Measurements from ENCODE around the gene GFRA1. TPM values are rescaled to one million over a fixed set of nuclear protein-coding genes. Genes with fewer than 3 reads are reported as not detected.

The GFRA1 gene
- total RNA-seq, 4 donors from 2014 or later = 21.0 to 62.5 (median 59.3) TPM

- no peaks in the 10 kb centered on the region for H3K36me3 ChIP-seq
- no peak overlapping the region for H3K27ac ChIP-seq
- no peaks in the 10 kb centered on the region for H3K9me3 ChIP-seq
- no peaks in the 10 kb centered on the region for H3K4me1 ChIP-seq
- 85 to 89% methylated on average over 9 to 13 of the region's 18 CpGs for WGBS, 2 donors (ENCODE audit: low coverage in 1 of 2)
- TF ChIP-seq POLR2AphosphoS5 (IDR thresholded peaks at IDR 0.05) (no peak), CTCF (IDR thresholded peaks at IDR 0.05) (no peak), EP300 (IDR thresholded peaks at IDR 0.05) (no peak), POLR2A (IDR thresholded peaks at IDR 0.05) (no peak)
- H3K27me3 ChIP-seq = no peaks in the 10 kb centered on the region
- ATAC-seq = no peak
- H3K4me3 ChIP-seq = no peak overlapping the region
Measured at GRCh38 chr10:116163333-116164131, 109.5 kb downstream of the GFRA1 start.

- Histone ChIP-seq H3K36me3 (no peaks in the 10 kb centered on the region), H3K4me1 (no peaks in the 10 kb centered on the region), H3K27me3 (no peaks in the 10 kb centered on the region), H3K27ac (no peak overlapping the region), H3K4me3 (no peak overlapping the region), H3K9me3 (no peaks in the 10 kb centered on the region)
- WGBS, 2 donors (ENCODE audit: low coverage in 1 of 2) = 90 to 94% methylated on average over 3 to 4 of the region's 4 CpGs
- ATAC-seq = no peak
- TF ChIP-seq EP300 (IDR thresholded peaks at IDR 0.05) (no peak), POLR2A (IDR thresholded peaks at IDR 0.05) (no peak), CTCF (IDR thresholded peaks at IDR 0.05) (no peak), POLR2AphosphoS5 (IDR thresholded peaks at IDR 0.05) (no peak)
Measured at GRCh38 chr10:116162851-116163250, 110.2 kb downstream of the GFRA1 start.

- TF ChIP-seq EP300 (IDR thresholded peaks at IDR 0.05) = no peak
- TF ChIP-seq POLR2AphosphoS5 (IDR thresholded peaks at IDR 0.05) = no peak
- no peak for TF ChIP-seq CTCF (IDR thresholded peaks at IDR 0.05)
- TF ChIP-seq POLR2A (IDR thresholded peaks at IDR 0.05) = no peak
- no peaks in the 10 kb centered on the region for H3K4me1 ChIP-seq
- WGBS, 2 donors (ENCODE audit: low coverage in 1 of 2) = 76 to 100% methylated on average over 1 to 2 of the region's 2 CpGs
- H3K27me3 ChIP-seq = no peaks in the 10 kb centered on the region
- no peaks in the 10 kb centered on the region for H3K36me3 ChIP-seq
- H3K9me3 ChIP-seq = no peaks in the 10 kb centered on the region
- no peak overlapping the region for H3K27ac ChIP-seq
- ATAC-seq = no peak
- H3K4me3 ChIP-seq = no peak overlapping the region
Measured at GRCh38 chr10:116160271-116160670, 112.7 kb downstream of the GFRA1 start.

- Histone ChIP-seq H3K27me3 (no peaks in the 10 kb centered on the region), H3K36me3 (no peaks in the 10 kb centered on the region), H3K9me3 (no peaks in the 10 kb centered on the region), H3K4me1 (no peaks in the 10 kb centered on the region), H3K27ac (no peak overlapping the region), H3K4me3 (no peak overlapping the region)
- no peak for ATAC-seq
- TF ChIP-seq POLR2A (IDR thresholded peaks at IDR 0.05) = no peak
- no peak for TF ChIP-seq POLR2AphosphoS5 (IDR thresholded peaks at IDR 0.05)
- TF ChIP-seq CTCF (IDR thresholded peaks at IDR 0.05) = no peak
- no peak for TF ChIP-seq EP300 (IDR thresholded peaks at IDR 0.05)
- WGBS, 2 donors (ENCODE audit: low coverage in 1 of 2) = 100% methylated on average over 1 of the region's 2 CpGs
Measured at GRCh38 chr10:116159197-116159596, 113.8 kb downstream of the GFRA1 start.

GRCh38 chr10:116158036-116158435 is 115.0 kb downstream of the GFRA1 start:
- no peaks in the 10 kb centered on the region for H3K4me1 ChIP-seq
- WGBS, 2 donors (ENCODE audit: low coverage in 1 of 2) = 100% methylated on average over 1 of the region's 2 CpGs; no CpG with 5 or more reads in 1 of the 2 donors
- no peaks in the 10 kb centered on the region for H3K36me3 ChIP-seq
- H3K27me3 ChIP-seq = no peaks in the 10 kb centered on the region
- TF ChIP-seq POLR2AphosphoS5 (IDR thresholded peaks at IDR 0.05) (no peak), POLR2A (IDR thresholded peaks at IDR 0.05) (no peak), CTCF (IDR thresholded peaks at IDR 0.05) (no peak), EP300 (IDR thresholded peaks at IDR 0.05) (no peak)
- H3K27ac ChIP-seq = no peak overlapping the region
- no peak overlapping the region for H3K4me3 ChIP-seq
- no peak for ATAC-seq
- H3K9me3 ChIP-seq = no peaks in the 10 kb centered on the region
